CD14-positive monocyte (primary cell): ENCODE data around the gene DMBX1. TPM values are rescaled to one million over a fixed set of nuclear protein-coding genes. Genes with fewer than 3 reads are reported as not detected.

Experiments
- DNase-seq, 3 donors: peaks; one replicate each; pipeline ENCODE4 v3.0.0-alpha.2; 2011 to 2022
- H2AFZ ChIP-seq: 2 replicates; pipeline ENCODE4 v1.6.0; 2012; ENCODE audit warnings: mild to moderate bottlenecking, low read depth, low read length, inconsistent platforms; ENCODE audit not compliant: insufficient read depth, poor library complexity, severe bottlenecking
- H3K27ac ChIP-seq, 2 donors: 1 replicate in 1 of 2; 2 replicates in 1 of 2; pipeline ENCODE4 v1.5.1; 2012 to 2013; ENCODE audit warnings: low read length in 2 of 2, control low read depth in 1 of 2, inconsistent platforms in 1 of 2, low read depth in 1 of 2, mild to moderate bottlenecking in 1 of 2
- H3K27me3 ChIP-seq, 2 donors: one replicate each; pipeline versions ENCODE4 v1.6.0 to v1.6.1; 2011 to 2013; ENCODE audit warnings: low read length in 2 of 2; ENCODE audit not compliant: control insufficient read depth in 2 of 2, insufficient read depth in 2 of 2
- H3K36me3 ChIP-seq, 2 donors: replicated peaks in 1 of 2; 1 replicate in 1 of 2; 2 replicates in 1 of 2; pipeline versions ENCODE4 v1.5.1 to v1.6.1; 2012 to 2013; ENCODE audit warnings: low read length in 2 of 2, control low read depth in 1 of 2, inconsistent platforms in 1 of 2, mild to moderate bottlenecking in 1 of 2; ENCODE audit not compliant: insufficient read depth in 2 of 2, control insufficient read depth in 1 of 2
- H3K4me1 ChIP-seq, 2 donors: 1 replicate in 1 of 2; 2 replicates in 1 of 2; pipeline versions ENCODE4 v1.5.1 to v1.6.1; 2012 to 2013; ENCODE audit warnings: low read length in 2 of 2, control low read depth in 1 of 2, inconsistent platforms in 1 of 2, mild to moderate bottlenecking in 1 of 2, moderate library complexity in 1 of 2; ENCODE audit not compliant: insufficient read depth in 2 of 2, control insufficient read depth in 1 of 2
- H3K4me2 ChIP-seq: replicated peaks from 2 replicates; pipeline ENCODE3; 2012; ENCODE audit warnings: low read length, moderate library complexity, mild to moderate bottlenecking; ENCODE audit not compliant: poor library complexity, severe bottlenecking; ENCODE audit errors: extremely low read depth
- H3K4me3 ChIP-seq, 3 experiments: fragments of 200-600 bp in 1 of 3; sonication (generic) in 1 of 3; replicated peaks in 1 of 3; 1 replicate in 2 of 3; 2 replicates in 1 of 3; pipeline ENCODE4 v1.5.1; 2011 to 2013; ENCODE audit warnings: low read length in 3 of 3, mild to moderate bottlenecking in 3 of 3, control low read depth in 2 of 3, low read depth in 2 of 3, inconsistent platforms in 1 of 3, moderate library complexity in 1 of 3
- H3K79me2 ChIP-seq: 2 replicates; pipeline ENCODE4 v1.6.0; 2012; ENCODE audit warnings: mild to moderate bottlenecking, control low read depth, inconsistent platforms, low read length, moderate library complexity; ENCODE audit not compliant: insufficient read depth
- H3K9ac ChIP-seq: 2 replicates; pipeline ENCODE4 v1.6.0; 2017; ENCODE audit warnings: low read length, mild to moderate bottlenecking; ENCODE audit not compliant: insufficient read depth, poor library complexity, severe bottlenecking
- H3K9me3 ChIP-seq, 2 donors: replicated peaks in 1 of 2; 1 replicate in 1 of 2; 2 replicates in 1 of 2; pipeline versions ENCODE4 v1.5.1 to v1.6.1; 2012 to 2013; ENCODE audit warnings: low read length in 2 of 2, control low read depth in 1 of 2; ENCODE audit not compliant: control insufficient read depth in 1 of 2, insufficient read depth in 1 of 2
- H4K20me1 ChIP-seq: 2 replicates; pipeline ENCODE4 v1.6.0; 2012; ENCODE audit warnings: mild to moderate bottlenecking, low read length, control low read depth, moderate library complexity; ENCODE audit not compliant: insufficient read depth
- H3K27ac Mint-ChIP-seq, 7 donors: one replicate each; pipeline ENCODE4 v1.8.0; 2020; ENCODE audit warnings: mild to moderate bottlenecking in 7 of 7, mixed read lengths in 7 of 7, moderate library complexity in 6 of 7, inconsistent platforms in 2 of 7
- H3K27me3 Mint-ChIP-seq, 3 donors: one replicate each; pipeline ENCODE4 v1.8.0; 2021 to 2022; ENCODE audit warnings: low read depth in 3 of 3, mild to moderate bottlenecking in 3 of 3, mixed read lengths in 3 of 3, moderate library complexity in 3 of 3, inconsistent platforms in 1 of 3
- H3K36me3 Mint-ChIP-seq, 2 donors: one replicate each; pipeline ENCODE4 v1.8.0; 2020; ENCODE audit warnings: mixed read lengths in 2 of 2, inconsistent platforms in 1 of 2, mild to moderate bottlenecking in 1 of 2
- H3K4me1 Mint-ChIP-seq: one replicate; pipeline ENCODE4 v1.8.0; 2020; ENCODE audit warnings: mild to moderate bottlenecking, mixed read lengths
- H3K4me3 Mint-ChIP-seq, 2 donors: one replicate each; pipeline ENCODE4 v1.8.0; 2020; ENCODE audit warnings: mild to moderate bottlenecking in 2 of 2, mixed read lengths in 2 of 2, moderate library complexity in 1 of 2
- H3K9me3 Mint-ChIP-seq, 7 donors: one replicate each; pipeline ENCODE4 v1.8.0; 2020 to 2022; ENCODE audit warnings: mixed read lengths in 7 of 7, mild to moderate bottlenecking in 6 of 7, moderate library complexity in 6 of 7, inconsistent platforms in 2 of 7
- WGBS: methylation state at CpG from one replicate; pipeline ENCODE4 v1.1.5; 2013; ENCODE audit warnings: missing lambda C conversion rate; ENCODE audit not compliant: insufficient coverage; 5-methylcytosine and 5-hydroxymethylcytosine counted together
- intact Hi-C, 2 donors: fragments of 100-400 bp; cut with micrococcal nuclease; formaldehyde crosslinking; loops; one replicate each; pipeline versions ENCODE4 v1.15.0 to v1.15.1; 2023
- polyA plus RNA-seq, 3 donors: library from polyadenylated mRNA; depleted of rRNA in 1 of 3; unstranded in 2 of 3; stranded (reverse) in 1 of 3; fragments of 300-500 nt in 2 of 3; fragments of >200 nt in 1 of 3; fragmentation: Illumina TruSeq in 2 of 3; gene quantifications; 1 replicate in 2 of 3; 2 replicates in 1 of 3; pipeline ENCODE4 v1.2.3, GENCODE V29; 2012 to 2021
- TF ChIP-seq, protein P1 (sequence below): fragments of 200-600 bp; IDR thresholded peaks from one replicate; pipeline ENCODE4 v1.8.0; 2022; ENCODE audit warnings: antibody characterized with exemption, mild to moderate bottlenecking

Gene DMBX1
- polyA plus RNA-seq, 3 donors = not detected

GRCh38 chr1:46481961-46482360 lies 7.7 kb upstream of the DMBX1 start:
- Histone ChIP-seq H4K20me1 (no peaks in the 10 kb centered on the region), H3K27ac (no peak overlapping the region), H3K27me3 (peaks cover 21 to 53% of the 10 kb centered on the region in 2 donors), H3K4me3 (no peak overlapping the region), H3K4me1 (peaks cover 0 to 6% of the 10 kb centered on the region in 2 donors), H3K9ac (no peak overlapping the region), H2AFZ (no peak overlapping the region), H3K36me3 (no peaks in the 10 kb centered on the region), H3K4me2 (no peak overlapping the region), H3K9me3 (peaks cover 0 to 5% of the 10 kb centered on the region in 2 donors), H3K79me2 (no peaks in the 10 kb centered on the region)
- Mint-ChIP-seq H3K27ac (no peak overlapping the region), H3K27me3 (peaks cover 49 to 70% (median 50%) of the 10 kb centered on the region in 3 donors), H3K9me3 (peaks cover 0 to 4% (median 0%) of the 10 kb centered on the region in 7 donors), H3K4me3 (no peak overlapping the region), H3K4me1 (peaks cover 3% of the 10 kb centered on the region), H3K36me3 (no peaks in the 10 kb centered on the region)
- TF ChIP-seq, protein P1, sequence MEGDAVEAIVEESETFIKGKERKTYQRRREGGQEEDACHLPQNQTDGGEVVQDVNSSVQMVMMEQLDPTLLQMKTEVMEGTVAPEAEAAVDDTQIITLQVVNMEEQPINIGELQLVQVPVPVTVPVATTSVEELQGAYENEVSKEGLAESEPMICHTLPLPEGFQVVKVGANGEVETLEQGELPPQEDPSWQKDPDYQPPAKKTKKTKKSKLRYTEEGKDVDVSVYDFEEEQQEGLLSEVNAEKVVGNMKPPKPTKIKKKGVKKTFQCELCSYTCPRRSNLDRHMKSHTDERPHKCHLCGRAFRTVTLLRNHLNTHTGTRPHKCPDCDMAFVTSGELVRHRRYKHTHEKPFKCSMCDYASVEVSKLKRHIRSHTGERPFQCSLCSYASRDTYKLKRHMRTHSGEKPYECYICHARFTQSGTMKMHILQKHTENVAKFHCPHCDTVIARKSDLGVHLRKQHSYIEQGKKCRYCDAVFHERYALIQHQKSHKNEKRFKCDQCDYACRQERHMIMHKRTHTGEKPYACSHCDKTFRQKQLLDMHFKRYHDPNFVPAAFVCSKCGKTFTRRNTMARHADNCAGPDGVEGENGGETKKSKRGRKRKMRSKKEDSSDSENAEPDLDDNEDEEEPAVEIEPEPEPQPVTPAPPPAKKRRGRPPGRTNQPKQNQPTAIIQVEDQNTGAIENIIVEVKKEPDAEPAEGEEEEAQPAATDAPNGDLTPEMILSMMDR = no peak
- intact Hi-C loops = no loop called here
- 100% methylated on average over 1 of the region's 4 CpGs for WGBS
- DNase-seq = no peak

- no peaks in the 10 kb centered on the region for H3K79me2 ChIP-seq
- Mint-ChIP-seq H3K9me3 (peaks cover 0 to 12% (median 0%) of the 10 kb centered on the region in 7 donors), H3K27me3 (peaks cover 65 to 80% (median 66%) of the 10 kb centered on the region in 3 donors), H3K27ac (no peak overlapping the region), H3K4me3 (no peak overlapping the region), H3K4me1 (peaks cover 3% of the 10 kb centered on the region), H3K36me3 (peaks cover 0 to 2% of the 10 kb centered on the region in 2 donors)
- no peak overlapping the region for H3K4me2 ChIP-seq
- no peak overlapping the region for H3K9ac ChIP-seq
- H3K36me3 ChIP-seq = no peaks in the 10 kb centered on the region
- intact Hi-C loops = no loop called here
- peaks cover 35 to 67% of the 10 kb centered on the region in 2 donors for H3K27me3 ChIP-seq
- no peak overlapping the region for H3K4me3 ChIP-seq
- 94% methylated on average over 6 of the region's 12 CpGs for WGBS
- TF ChIP-seq, protein P1 = no peak
- H3K27ac ChIP-seq = no peak overlapping the region
- H3K9me3 ChIP-seq = peaks cover 0 to 15% of the 10 kb centered on the region in 2 donors
- no peak overlapping the region for H2AFZ ChIP-seq
- H3K4me1 ChIP-seq = peaks cover 0 to 6% of the 10 kb centered on the region in 2 donors
- H4K20me1 ChIP-seq = no peaks in the 10 kb centered on the region
- DNase-seq = no peak
Measured at GRCh38 chr1:46483589-46483988, 6.0 kb upstream of the DMBX1 start.
